SK-N-DZ (cell line): ENCODE data around the gene HOXC11.

ENCODE experiments used
- DNase-seq: peaks from one replicate; pipeline ENCODE4 v3.0.0-alpha.2; 2015; ENCODE audit warnings: low spot score

HOXC11 gene

GRCh38 chr12:53942467-53942997 lies 30.4 kb upstream of the HOXC11 start:
- DNase-seq, result no peak

GRCh38 chr12:53944209-53944608 lies 28.7 kb upstream of the HOXC11 start:
- DNase-seq, result no peak

- DNase-seq, result no peak
Measured at GRCh38 chr12:53944907-53945847, 27.7 kb upstream of the HOXC11 start.

- DNase-seq, result no peak
Measured at GRCh38 chr12:53947743-53948142, 25.2 kb upstream of the HOXC11 start.

- no peak for DNase-seq
Measured at GRCh38 chr12:53948650-53949593, 24.0 kb upstream of the HOXC11 start.

- no peak for DNase-seq
Measured at GRCh38 chr12:53949631-53950436, 23.1 kb upstream of the HOXC11 start.

- DNase-seq, result no peak
Measured at GRCh38 chr12:53950437-53950773, 22.5 kb upstream of the HOXC11 start.

- no peak for DNase-seq
Measured at GRCh38 chr12:53950789-53951576, 21.9 kb upstream of the HOXC11 start.

- no peak for DNase-seq
Measured at GRCh38 chr12:53951577-53952334, 21.2 kb upstream of the HOXC11 start.

GRCh38 chr12:53952335-53952694 lies 20.6 kb upstream of the HOXC11 start:
- DNase-seq, result no peak

GRCh38 chr12:53952871-53953734 lies 19.8 kb upstream of the HOXC11 start:
- DNase-seq, result no peak

GRCh38 chr12:53953831-53954693 lies 18.9 kb upstream of the HOXC11 start:
- DNase-seq, result no peak

GRCh38 chr12:53954694-53955035 lies 18.3 kb upstream of the HOXC11 start, which contains the start of gene HOXC12:
HOXC12 (plus strand) TSS chr12:53954903; CDS start chr12:53954930, 27 bp downstream.
- no peak for DNase-seq

GRCh38 chr12:53955036-53955775 lies 17.7 kb upstream of the HOXC11 start:
- DNase-seq, result no peak

GRCh38 chr12:53955776-53956250 lies 17.1 kb upstream of the HOXC11 start:
- no peak for DNase-seq

- no peak for DNase-seq
Measured at GRCh38 chr12:53956251-53956887, 16.6 kb upstream of the HOXC11 start.
